GM12864 (cell line): ENCODE measurements around the gene CYTH4.

Experiments used
- DNase-seq: peaks from one replicate; pipeline ENCODE4 v3.0.0-alpha.2; 2011; ENCODE audit warnings: low read depth
- H3K4me3 ChIP-seq: 2 replicates; pipeline ENCODE4 v1.5.1; 2011; ENCODE audit warnings: mild to moderate bottlenecking, low read depth, low read length, control low read depth
- TF ChIP-seq, protein P1 (sequence below): IDR thresholded peaks from 2 replicates; pipeline ENCODE4 v1.5.1; 2011; ENCODE audit warnings: low read depth, mild to moderate bottlenecking, moderate library complexity, low read length, control low read depth, inconsistent platforms; ENCODE audit errors: missing control alignments

Gene CYTH4

DNA sequence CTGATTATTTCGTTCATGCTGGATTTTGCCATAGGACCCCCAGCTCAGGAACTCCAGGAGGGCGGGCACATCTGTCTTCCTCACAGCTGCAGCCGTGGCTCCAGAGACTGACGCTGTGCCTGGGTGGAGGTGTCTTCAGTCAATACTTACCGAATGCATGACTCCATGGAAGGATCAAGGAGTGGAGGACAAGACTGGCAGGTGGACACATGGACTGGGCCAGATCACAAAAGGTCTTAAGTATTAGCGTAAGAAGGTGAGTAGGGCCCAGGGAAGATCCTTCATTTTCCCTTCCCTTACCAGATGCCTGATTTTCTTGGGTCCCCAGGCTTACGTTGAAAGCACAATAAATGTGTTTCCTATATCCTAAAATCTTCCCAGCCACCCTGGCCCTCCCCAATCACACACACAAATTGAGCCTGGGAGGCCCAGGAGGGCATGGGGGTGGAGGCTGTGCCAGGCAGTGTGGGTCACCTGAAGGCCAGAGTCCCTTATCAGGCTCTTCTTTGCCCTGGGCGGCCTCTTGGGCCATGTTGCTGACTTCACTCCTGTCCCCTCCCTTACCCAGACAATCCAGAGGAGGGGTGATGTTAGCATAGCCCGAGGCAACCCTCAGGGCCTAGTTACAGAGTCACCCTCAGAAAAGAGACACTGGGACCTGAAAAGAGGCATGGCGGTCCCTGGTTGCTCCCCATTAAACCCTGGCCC lies 56.4 kb downstream of the CYTH4 start:
- TF ChIP-seq, protein P1, sequence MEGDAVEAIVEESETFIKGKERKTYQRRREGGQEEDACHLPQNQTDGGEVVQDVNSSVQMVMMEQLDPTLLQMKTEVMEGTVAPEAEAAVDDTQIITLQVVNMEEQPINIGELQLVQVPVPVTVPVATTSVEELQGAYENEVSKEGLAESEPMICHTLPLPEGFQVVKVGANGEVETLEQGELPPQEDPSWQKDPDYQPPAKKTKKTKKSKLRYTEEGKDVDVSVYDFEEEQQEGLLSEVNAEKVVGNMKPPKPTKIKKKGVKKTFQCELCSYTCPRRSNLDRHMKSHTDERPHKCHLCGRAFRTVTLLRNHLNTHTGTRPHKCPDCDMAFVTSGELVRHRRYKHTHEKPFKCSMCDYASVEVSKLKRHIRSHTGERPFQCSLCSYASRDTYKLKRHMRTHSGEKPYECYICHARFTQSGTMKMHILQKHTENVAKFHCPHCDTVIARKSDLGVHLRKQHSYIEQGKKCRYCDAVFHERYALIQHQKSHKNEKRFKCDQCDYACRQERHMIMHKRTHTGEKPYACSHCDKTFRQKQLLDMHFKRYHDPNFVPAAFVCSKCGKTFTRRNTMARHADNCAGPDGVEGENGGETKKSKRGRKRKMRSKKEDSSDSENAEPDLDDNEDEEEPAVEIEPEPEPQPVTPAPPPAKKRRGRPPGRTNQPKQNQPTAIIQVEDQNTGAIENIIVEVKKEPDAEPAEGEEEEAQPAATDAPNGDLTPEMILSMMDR: no peak
- no peak overlapping the region for H3K4me3 ChIP-seq
- DNase-seq: no peak

- TF ChIP-seq, protein P1: no peak
- H3K4me3 ChIP-seq: no peak overlapping the region
- no peak for DNase-seq
Observed at GRCh38 chr22:37340331-37341262, 58.3 kb downstream of the CYTH4 start.

DNA sequence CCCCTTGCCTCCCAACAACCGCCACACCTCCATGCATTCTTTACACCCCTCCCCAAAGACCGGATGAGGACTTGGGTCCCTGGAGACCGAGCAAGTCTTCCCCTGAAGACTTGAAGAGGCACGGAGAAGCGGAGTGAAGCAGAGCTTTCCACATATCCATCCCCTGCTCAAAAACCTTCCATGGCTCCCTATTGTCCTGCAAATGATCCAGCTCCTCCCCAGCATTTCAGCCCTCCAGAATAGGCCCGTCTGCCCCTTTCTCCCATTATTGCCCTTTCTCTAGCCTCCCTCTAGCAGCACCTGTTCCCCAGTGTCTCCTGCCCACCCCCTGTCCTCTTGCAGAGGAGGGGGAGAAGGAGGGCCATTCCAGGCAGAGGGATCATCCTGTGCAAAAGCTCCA lies 59.8 kb downstream of the CYTH4 start:
- TF ChIP-seq, protein P1: no peak
- no peak for DNase-seq
- H3K4me3 ChIP-seq: no peak overlapping the region

GRCh38 chr22:37343348-37343747 lies 61.0 kb downstream of the CYTH4 start:
- H3K4me3 ChIP-seq: no peak overlapping the region
- TF ChIP-seq, protein P1: no peak
- DNase-seq: no peak

DNA sequence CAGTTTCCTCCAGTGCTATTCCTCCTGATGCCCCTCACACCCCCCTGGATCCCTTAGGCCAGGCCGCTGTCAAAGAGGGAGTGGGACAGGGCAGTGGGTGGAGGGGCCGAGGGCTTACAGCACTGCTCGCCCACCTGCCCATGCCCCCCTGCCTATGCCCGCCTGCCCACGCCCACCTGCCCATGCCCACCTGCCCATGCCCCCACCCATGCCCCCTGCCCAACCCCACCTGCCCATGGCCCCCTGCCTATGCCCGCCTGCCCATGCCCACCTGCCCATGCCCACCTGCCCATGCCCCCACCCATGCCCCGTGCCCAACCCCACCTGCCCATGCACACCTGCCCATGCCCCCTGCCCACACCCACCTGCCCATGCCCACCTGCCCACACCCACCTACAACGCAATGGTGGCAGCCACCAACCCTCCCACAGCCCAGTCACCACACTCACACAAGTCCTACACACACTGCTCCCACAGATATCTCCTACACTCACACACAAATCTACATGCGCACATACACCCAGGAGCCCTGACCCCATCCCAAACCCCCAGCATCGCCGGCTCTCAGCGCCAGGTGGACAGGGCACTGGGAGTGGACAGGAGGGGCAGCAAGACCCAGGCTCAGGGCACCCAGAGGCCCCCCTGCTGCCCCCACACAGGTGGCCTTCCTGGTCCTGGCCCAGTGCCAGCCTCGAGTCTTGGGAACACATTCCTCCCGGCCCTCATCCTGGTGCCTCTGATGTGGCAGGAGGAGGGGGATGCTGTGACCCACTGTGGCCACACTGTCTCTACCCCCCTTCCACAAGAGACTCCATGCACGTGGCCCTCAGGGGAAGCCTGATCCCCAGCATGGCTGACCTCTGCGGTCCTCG lies 61.8 kb downstream of the CYTH4 start:
- TF ChIP-seq, protein P1: no peak
- no peak overlapping the region for H3K4me3 ChIP-seq
- no peak for DNase-seq

DNA sequence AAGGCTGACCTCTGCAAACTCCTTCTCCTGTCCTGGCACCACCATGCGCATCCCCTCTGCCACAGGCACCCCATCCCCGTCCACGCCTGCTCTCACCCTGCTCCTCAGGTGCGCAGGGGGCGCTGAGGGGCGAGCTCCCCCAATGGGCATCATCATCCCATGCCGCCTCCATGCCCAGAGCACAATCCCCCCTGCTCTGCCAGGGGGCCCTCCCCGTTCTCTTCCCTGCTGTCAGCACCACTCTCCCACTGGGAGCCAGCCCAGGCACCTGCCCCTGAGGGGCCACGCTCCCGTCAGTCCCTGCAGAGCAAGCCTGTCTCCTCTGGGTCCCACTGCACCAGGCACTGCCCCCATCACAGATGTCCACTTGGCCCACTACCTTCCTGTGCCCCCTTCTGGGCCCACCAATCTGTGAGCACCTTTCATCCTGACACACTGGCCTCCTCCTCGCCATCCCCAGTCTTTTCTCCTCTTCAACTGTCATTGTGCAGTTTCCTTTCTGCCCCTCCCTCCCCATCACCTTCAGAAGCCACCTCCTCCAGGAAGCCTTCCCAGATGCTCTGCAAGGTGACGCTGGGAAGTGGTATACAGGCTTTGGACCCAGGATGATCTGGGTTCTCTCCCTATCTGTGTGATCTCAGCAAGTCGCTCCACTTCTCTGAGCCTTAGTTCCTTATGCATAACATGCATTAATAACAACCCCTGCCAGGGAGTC lies 62.6 kb downstream of the CYTH4 start:
- H3K4me3 ChIP-seq: no peak overlapping the region
- TF ChIP-seq, protein P1: no peak
- no peak for DNase-seq
